Activated T-helper 2 cell treated with anti-CD3 and anti-CD28 coated beads, Interferon-gamma antibody, Interleukin-2, Interleukin-4, amounts not matched to agents 10 μg/mL and 5 μg/mL and 100 μg/mL, durations not matched to agents 14 hours and 24 hours and 36 hours (primary cell): ENCODE data around the gene PCDH9. TPM values are rescaled to one million over a fixed set of nuclear protein-coding genes. Genes with fewer than 3 reads are reported as not detected.

ENCODE experiments used
- DNase-seq: peaks from one replicate; pipeline ENCODE4 v3.0.0; 2021; ENCODE audit warnings: low spot score
- H3K27ac Mint-ChIP-seq: one replicate; pipeline ENCODE4 v1.8.0; 2021; ENCODE audit warnings: mixed read lengths
- H3K27me3 Mint-ChIP-seq: one replicate; pipeline ENCODE4 v1.8.0; 2021; ENCODE audit warnings: low read depth, mixed read lengths
- H3K36me3 Mint-ChIP-seq: one replicate; pipeline ENCODE4 v1.8.0; 2021; ENCODE audit warnings: low read depth, mixed read lengths
- H3K4me1 Mint-ChIP-seq: one replicate; pipeline ENCODE4 v1.8.0; 2021; ENCODE audit warnings: low read depth, mixed read lengths
- H3K4me3 Mint-ChIP-seq: one replicate; pipeline ENCODE4 v1.8.0; 2021; ENCODE audit warnings: low read depth, mild to moderate bottlenecking, moderate library complexity, mixed read lengths
- H3K9me3 Mint-ChIP-seq: one replicate; pipeline ENCODE4 v1.8.0; 2021; ENCODE audit warnings: mixed read lengths
- intact Hi-C: fragments of 100-400 bp; cut with micrococcal nuclease; formaldehyde crosslinking; loops from one replicate; pipeline ENCODE4 v1.15.1; 2023
- total RNA-seq: library from RNA; stranded (reverse); gene quantifications from 2 replicates; pipeline ENCODE4 v1.2.3, GENCODE V29; 2022

PCDH9 gene
- total RNA-seq, 1 donor from 2014 or later = 0.18 TPM

GRCh38 chr13:66425741-66426140 lies 804.4 kb downstream of the PCDH9 start:
- Mint-ChIP-seq H3K9me3 (peaks cover 14% of the 10 kb centered on the region), H3K27me3 (no peaks in the 10 kb centered on the region), H3K27ac (no peak overlapping the region), H3K4me3 (no peak overlapping the region), H3K36me3 (no peaks in the 10 kb centered on the region), H3K4me1 (no peaks in the 10 kb centered on the region)
- intact Hi-C loops = no loop called here
- DNase-seq = no peak

- H3K27ac Mint-ChIP-seq = no peak overlapping the region
- no peaks in the 10 kb centered on the region for H3K4me1 Mint-ChIP-seq
- H3K27me3 Mint-ChIP-seq = no peaks in the 10 kb centered on the region
- peaks cover 14% of the 10 kb centered on the region for H3K9me3 Mint-ChIP-seq
- no peak overlapping the region for H3K4me3 Mint-ChIP-seq
- intact Hi-C loops = no loop called here
- DNase-seq = no peak
- no peaks in the 10 kb centered on the region for H3K36me3 Mint-ChIP-seq
Observed at GRCh38 chr13:66424422-66424821, 805.7 kb downstream of the PCDH9 start.

GRCh38 chr13:66415444-66415843 lies 814.7 kb downstream of the PCDH9 start:
- no peaks in the 10 kb centered on the region for H3K27me3 Mint-ChIP-seq
- intact Hi-C loops = no loop called here
- no peak overlapping the region for H3K4me3 Mint-ChIP-seq

GRCh38 chr13:66414066-66414800 lies 815.9 kb downstream of the PCDH9 start:
- no peaks in the 10 kb centered on the region for H3K36me3 Mint-ChIP-seq
- H3K4me1 Mint-ChIP-seq = no peaks in the 10 kb centered on the region
- no peak overlapping the region for H3K27ac Mint-ChIP-seq
- H3K27me3 Mint-ChIP-seq = no peaks in the 10 kb centered on the region
- intact Hi-C loops = no loop called here
- no peak for DNase-seq
- peaks cover 14% of the 10 kb centered on the region for H3K9me3 Mint-ChIP-seq
- no peak overlapping the region for H3K4me3 Mint-ChIP-seq

More at GRCh38 chr13:66415444-66415843, 814.7 kb downstream of the PCDH9 start:
- H3K4me1 Mint-ChIP-seq = no peaks in the 10 kb centered on the region
- peaks cover 14% of the 10 kb centered on the region for H3K9me3 Mint-ChIP-seq
- DNase-seq = no peak
- H3K36me3 Mint-ChIP-seq = no peaks in the 10 kb centered on the region
- H3K27ac Mint-ChIP-seq = no peak overlapping the region

DNA sequence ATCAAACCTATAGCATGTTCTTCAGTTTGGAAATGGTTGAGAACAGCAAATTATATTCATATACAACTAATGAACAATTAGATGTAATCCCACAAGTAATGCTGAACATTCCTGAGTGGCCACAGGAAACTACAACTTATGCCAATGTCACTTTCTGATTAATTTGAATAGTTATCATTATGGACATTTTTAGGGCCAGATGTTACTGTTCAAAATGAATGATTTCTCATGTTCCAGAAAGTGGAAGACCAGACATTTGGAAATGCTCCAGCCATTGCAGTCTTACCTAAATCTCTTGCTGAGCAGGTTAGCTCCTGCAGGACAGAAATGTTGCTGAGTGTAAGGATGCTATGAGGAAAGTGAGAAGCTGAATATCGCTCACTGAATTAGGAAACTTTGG lies 819.8 kb downstream of the PCDH9 start:
- Mint-ChIP-seq H3K9me3 (no peaks in the 10 kb centered on the region), H3K4me3 (no peak overlapping the region), H3K4me1 (no peaks in the 10 kb centered on the region), H3K36me3 (no peaks in the 10 kb centered on the region), H3K27ac (no peak overlapping the region), H3K27me3 (no peaks in the 10 kb centered on the region)
- intact Hi-C loops = no loop called here
- DNase-seq = no peak

- DNase-seq = no peak
- Mint-ChIP-seq H3K4me1 (no peaks in the 10 kb centered on the region), H3K27me3 (no peaks in the 10 kb centered on the region), H3K9me3 (no peaks in the 10 kb centered on the region), H3K36me3 (no peaks in the 10 kb centered on the region), H3K4me3 (no peak overlapping the region), H3K27ac (no peak overlapping the region)
- intact Hi-C loops = no loop called here
Observed at GRCh38 chr13:66409542-66409941, 820.6 kb downstream of the PCDH9 start.

GRCh38 chr13:66407128-66407527 lies 823.0 kb downstream of the PCDH9 start:
- no peak overlapping the region for H3K27ac Mint-ChIP-seq
- no peaks in the 10 kb centered on the region for H3K36me3 Mint-ChIP-seq
- H3K4me1 Mint-ChIP-seq = no peaks in the 10 kb centered on the region
- no peaks in the 10 kb centered on the region for H3K27me3 Mint-ChIP-seq
- intact Hi-C loops = no loop called here
- H3K4me3 Mint-ChIP-seq = no peak overlapping the region
- no peaks in the 10 kb centered on the region for H3K9me3 Mint-ChIP-seq
- DNase-seq = no peak

- intact Hi-C loops = no loop called here
- no peaks in the 10 kb centered on the region for H3K36me3 Mint-ChIP-seq
- no peaks in the 10 kb centered on the region for H3K4me1 Mint-ChIP-seq
- no peaks in the 10 kb centered on the region for H3K27me3 Mint-ChIP-seq
- H3K4me3 Mint-ChIP-seq = no peak overlapping the region
- no peak overlapping the region for H3K27ac Mint-ChIP-seq
- no peak for DNase-seq
- no peaks in the 10 kb centered on the region for H3K9me3 Mint-ChIP-seq
Observed at GRCh38 chr13:66405908-66406802, 824.0 kb downstream of the PCDH9 start.

DNA sequence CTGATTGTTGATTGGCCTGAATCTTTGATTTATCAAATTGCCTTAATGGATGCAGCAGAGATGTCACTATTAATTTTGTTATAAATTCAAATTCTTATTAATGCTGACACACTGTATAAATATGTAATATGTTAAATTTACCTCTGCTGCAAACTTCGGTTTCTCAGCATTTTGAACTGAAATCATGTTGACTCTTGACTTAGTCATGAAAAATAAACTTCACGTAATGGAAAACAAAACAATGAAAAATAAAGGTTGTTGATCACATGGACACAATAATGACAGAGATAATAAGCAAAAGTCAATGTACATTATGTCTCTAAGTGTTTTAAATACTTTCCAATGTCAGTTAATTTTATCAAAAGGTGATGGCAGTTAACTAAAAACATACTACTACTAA lies 827.6 kb downstream of the PCDH9 start:
- H3K27ac Mint-ChIP-seq = no peak overlapping the region
- no peaks in the 10 kb centered on the region for H3K27me3 Mint-ChIP-seq
- no peaks in the 10 kb centered on the region for H3K9me3 Mint-ChIP-seq
- no peak for DNase-seq
- H3K4me3 Mint-ChIP-seq = no peak overlapping the region
- intact Hi-C loops = no loop called here
- no peaks in the 10 kb centered on the region for H3K36me3 Mint-ChIP-seq
- no peaks in the 10 kb centered on the region for H3K4me1 Mint-ChIP-seq

DNA sequence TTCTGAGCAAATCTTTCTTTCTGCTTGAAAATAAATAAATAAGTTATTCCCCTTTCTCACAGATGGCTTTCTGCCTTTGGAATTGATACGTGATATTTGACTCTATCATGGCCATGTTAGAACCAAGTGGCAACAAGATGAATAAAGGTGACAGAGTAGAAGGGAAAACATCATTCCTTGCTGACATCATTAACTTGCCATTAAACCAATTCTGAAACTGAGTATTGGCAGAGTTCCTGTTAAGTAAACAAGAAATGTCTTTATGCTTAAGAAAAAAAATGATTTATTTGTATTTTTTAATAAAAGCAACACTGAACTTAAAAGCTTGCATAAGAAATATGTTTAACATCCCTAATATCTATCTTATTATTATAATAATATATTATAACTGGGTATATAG lies 828.1 kb downstream of the PCDH9 start:
- no peak overlapping the region for H3K4me3 Mint-ChIP-seq
- no peak for DNase-seq
- H3K9me3 Mint-ChIP-seq = no peaks in the 10 kb centered on the region
- intact Hi-C loops = no loop called here
- H3K27ac Mint-ChIP-seq = no peak overlapping the region
- H3K4me1 Mint-ChIP-seq = no peaks in the 10 kb centered on the region
- H3K36me3 Mint-ChIP-seq = no peaks in the 10 kb centered on the region
- H3K27me3 Mint-ChIP-seq = no peaks in the 10 kb centered on the region

DNA sequence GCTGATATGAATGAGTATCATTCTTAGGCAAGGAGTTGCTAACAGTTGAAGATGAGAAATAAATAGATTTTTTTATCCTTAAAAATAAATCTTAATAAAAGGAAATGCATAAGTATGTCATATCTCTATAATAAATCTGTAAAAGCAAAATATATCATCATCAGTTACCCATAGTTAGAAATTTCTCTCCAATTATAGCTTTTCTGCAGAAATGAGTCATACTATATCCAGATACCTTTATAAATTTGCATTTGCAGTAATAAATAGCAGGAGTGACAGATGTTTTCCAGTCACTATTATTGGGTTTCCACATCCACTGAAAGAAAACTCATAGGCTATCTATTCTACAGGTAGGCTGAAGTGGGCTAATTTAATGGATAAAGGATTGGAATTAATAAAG lies 829.8 kb downstream of the PCDH9 start:
- Mint-ChIP-seq H3K9me3 (no peaks in the 10 kb centered on the region), H3K4me3 (no peak overlapping the region), H3K27me3 (no peaks in the 10 kb centered on the region), H3K4me1 (no peaks in the 10 kb centered on the region), H3K27ac (no peak overlapping the region), H3K36me3 (no peaks in the 10 kb centered on the region)
- DNase-seq = no peak
- intact Hi-C loops = no loop called here

GRCh38 chr13:66399873-66400272 lies 830.3 kb downstream of the PCDH9 start:
- intact Hi-C loops = no loop called here
- Mint-ChIP-seq H3K4me3 (no peak overlapping the region), H3K27me3 (no peaks in the 10 kb centered on the region), H3K36me3 (no peaks in the 10 kb centered on the region), H3K4me1 (no peaks in the 10 kb centered on the region), H3K9me3 (no peaks in the 10 kb centered on the region), H3K27ac (no peak overlapping the region)
- DNase-seq = no peak

DNA sequence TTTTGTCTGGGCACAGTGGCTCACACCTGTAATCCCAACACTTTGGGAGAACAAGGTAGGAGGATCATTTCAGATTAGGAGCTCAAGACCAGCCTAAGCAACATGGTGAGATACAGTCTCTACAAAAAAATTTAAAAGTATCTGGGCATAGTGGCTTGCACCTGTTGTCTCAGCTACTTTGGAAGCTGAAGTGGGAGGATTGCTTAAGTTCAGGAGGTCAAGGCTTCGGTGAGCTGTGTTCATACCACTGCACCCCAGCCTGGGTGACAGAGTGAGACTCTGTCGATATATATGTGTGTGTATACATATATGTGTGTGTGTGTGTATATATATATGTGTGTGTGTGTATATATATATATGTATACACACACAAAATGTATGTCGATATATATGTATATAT lies 833.0 kb downstream of the PCDH9 start:
- H3K27me3 Mint-ChIP-seq = no peaks in the 10 kb centered on the region
- H3K4me3 Mint-ChIP-seq = no peak overlapping the region
- H3K27ac Mint-ChIP-seq = no peak overlapping the region
- H3K4me1 Mint-ChIP-seq = no peaks in the 10 kb centered on the region
- intact Hi-C loops = no loop called here
- no peak for DNase-seq
- H3K9me3 Mint-ChIP-seq = no peaks in the 10 kb centered on the region
- H3K36me3 Mint-ChIP-seq = no peaks in the 10 kb centered on the region
